GM18511 (cell line): Measurements from ENCODE around the gene SLC24A3.

Experiments used
- ATAC-seq: cut with Tn5 transposase; IDR thresholded peaks from one replicate; pipeline ENCODE4 v1.9.1; 2021; ENCODE audit warnings: mild to moderate bottlenecking, moderate library complexity; ENCODE audit not compliant: unreplicated experiment

SLC24A3 gene

DNA sequence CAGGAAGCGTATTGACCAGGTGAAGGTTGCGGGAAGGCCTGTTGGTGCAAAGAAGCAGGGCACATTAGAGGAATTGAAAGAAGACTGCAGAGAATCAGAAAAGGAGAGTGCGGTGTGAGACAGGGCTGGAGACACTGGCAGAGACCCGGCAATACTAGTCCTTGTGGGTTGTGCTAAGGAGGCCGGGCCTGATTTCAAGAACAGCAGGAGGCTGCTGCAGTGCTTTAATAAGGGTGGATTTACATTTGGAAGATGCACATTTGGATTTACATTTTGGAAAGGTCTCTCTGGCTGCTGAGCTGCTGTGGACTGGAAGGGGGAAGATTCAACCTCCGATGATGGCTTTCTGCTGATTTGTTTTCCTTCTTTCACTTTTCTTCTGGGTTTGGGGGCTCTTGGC is 167.8 kb downstream of the SLC24A3 start:
- no peak for ATAC-seq

DNA sequence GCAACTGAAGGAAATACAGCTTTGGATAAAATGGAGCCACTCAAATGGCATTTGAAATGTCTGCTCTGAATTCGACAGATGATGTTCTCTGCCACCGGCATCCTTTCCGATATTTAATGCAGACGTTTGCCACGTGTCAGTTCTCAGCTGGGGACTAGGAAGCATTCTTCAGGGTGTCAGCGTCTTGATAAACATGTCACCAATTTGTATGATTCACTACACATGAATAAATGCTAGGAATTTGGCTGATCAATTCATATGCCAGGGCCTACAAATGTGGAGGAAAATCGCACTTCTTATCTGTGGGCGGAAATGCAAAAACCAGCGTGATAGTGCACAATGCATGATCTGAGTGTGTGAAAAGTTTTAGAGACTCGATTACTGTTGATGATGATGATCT is 169.5 kb downstream of the SLC24A3 start:
- ATAC-seq = no peak

DNA sequence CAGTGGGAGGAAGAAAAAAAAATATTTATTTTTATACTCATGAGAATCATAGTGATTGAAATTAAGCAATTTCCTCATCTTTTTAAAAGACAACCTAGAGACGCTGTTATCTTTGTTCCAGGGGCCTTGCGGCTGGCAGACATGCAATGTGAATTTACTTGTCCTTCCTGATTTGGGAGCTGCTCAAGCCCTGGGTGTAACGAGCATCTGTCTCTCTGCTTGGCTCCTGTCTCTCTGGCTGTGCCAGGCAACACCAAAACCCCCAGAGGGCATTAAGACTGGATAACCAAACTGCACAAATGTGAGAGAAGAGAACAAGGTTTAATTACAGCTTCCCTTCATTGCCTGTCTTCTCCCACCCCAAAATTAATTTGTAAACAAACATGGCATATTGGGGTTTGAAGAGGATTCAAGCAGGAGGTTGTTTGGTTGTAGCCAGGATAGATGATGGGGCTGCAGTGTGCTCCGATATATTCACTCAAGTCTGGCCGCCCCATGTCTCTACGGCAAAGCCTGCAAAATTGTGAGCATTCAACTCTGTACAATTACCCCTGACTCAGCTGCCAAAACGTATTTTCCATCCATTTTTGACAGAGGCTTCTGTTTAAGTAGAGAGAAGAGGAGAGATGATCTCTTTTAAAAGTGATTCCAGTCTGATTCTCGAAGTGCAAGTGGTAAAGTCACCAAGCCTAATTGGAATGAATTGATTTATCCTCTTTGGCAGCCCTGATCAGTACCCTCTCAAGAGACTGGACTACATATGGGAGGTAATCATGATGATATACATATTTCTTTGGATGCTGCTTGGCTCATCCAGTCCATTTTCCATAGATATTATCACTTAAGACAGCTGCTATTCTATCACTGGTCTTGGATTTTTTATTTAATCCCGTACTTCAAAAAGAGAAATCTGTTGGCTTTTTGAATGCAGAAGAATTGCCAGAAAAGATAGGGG is 170.2 kb downstream of the SLC24A3 start:
- ATAC-seq = no peak

DNA sequence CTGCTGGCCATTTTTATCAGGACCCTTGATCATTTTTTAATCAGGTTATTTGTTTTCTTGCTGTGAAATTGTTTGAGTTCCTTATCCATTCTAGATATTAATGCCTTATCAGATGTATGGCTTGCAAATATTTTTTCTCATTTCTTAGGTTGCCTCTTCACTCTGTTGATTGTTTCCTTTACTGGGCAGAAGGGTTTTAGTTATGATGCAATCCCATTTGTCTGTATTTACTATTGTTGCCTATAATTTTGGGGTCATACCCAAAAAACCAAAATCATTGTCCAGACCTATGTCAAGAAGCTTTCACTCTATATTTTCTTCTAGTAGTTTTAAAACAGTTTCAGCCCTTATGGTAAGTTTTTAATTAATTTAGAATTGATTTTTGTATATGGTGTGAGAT is 172.5 kb downstream of the SLC24A3 start:
- ATAC-seq = no peak

DNA sequence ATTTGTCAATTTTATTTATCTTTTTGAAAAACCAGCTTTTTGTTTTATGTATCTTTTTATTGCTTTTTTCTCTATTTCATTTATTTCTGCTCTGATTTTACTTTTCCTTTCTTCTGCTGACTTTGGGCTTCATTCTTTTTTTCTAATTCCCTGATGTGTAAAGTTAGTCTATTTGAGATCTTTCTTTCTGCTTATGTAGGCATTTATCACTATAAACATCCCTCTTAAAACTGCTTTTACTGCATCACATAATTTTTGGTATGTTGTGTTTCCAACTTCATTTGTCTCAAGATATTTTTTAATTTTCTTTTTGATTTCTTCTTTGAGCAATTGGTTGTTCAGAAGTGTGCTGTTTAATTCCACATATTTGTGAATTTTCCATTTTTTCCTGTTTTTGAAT is 174.8 kb downstream of the SLC24A3 start:
- no peak for ATAC-seq

DNA sequence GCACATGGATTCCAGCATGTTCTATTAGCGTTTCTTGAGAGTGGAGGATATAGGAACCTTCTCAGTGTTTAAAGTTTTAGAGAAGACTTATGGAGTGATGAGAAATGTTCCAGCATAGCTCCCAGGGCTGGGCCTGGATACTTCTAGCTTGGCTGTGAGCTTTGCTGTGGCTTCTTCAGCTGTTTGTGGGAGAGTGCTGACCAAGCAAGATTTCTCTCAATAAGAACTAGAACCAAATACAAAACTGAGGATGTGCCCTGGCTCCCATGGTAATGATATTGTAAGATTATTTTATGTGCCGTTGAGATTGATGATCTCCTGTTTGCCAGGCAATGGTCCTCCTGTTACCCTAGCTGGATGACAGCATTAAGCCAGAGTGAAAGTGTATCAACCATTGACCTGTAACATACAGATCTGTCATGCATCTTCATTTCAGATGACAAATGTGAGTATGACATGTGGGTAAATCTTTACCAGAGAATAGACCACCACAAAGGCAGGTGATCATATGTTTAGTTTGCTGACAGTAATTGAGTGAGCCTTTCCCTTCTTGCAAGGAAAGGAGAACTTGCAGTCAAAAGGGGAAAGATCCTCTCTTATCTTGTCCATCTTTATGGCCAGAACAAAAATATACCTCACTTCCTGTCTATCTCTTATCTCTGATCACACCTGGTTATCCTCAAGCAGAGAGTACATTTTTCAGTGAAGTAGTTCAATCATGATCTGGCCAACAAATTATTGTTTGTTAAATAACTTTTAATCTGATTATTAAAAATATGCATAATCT is 180.1 kb downstream of the SLC24A3 start:
- no peak for ATAC-seq

DNA sequence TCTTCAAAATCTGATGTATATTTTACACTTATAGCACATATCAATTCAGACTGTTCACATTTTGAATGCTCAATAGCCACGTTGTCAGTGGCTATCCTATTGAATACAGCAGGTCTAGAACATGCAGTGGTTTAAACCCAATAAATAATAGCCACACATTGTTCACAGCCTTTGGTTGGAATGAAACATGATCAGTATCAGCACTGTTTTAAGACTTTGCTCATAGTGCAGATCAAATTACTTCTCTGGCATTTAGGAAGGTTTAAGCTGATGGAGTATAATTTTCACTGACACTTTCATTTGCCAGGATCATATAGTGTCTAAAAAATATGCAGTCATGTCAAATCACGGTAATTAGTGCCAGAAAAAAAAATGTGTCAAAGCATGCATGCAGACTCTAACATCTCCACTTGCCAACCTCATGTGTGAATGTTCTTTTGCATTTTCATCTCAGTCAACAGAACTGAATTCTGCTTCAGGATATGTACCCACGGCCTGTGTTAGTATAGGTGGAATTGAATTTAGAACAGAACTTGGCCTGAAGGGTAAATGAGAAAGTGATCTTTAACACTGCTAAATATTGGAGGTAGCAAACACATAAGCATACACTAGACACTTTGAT is 184.1 kb downstream of the SLC24A3 start:
- ATAC-seq = no peak

DNA sequence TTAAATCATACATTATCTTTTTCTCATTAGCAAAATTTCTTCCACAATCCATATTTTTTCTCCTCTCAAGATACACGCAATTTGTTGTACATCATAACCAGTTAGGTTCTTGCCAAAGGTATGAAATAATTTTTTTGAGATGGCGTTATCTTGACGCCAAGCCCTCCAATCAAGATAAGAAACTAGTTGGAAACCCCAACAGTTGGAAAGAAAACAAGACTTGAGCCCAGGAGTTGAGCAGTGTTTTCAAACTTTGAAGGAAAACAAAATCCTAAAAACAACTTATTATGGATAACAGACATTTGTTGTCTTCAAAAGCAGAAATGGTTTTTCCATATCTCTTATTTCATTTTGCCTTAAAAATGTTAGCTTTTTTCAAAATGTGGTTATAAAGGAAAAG is 184.8 kb downstream of the SLC24A3 start:
- no peak for ATAC-seq

DNA sequence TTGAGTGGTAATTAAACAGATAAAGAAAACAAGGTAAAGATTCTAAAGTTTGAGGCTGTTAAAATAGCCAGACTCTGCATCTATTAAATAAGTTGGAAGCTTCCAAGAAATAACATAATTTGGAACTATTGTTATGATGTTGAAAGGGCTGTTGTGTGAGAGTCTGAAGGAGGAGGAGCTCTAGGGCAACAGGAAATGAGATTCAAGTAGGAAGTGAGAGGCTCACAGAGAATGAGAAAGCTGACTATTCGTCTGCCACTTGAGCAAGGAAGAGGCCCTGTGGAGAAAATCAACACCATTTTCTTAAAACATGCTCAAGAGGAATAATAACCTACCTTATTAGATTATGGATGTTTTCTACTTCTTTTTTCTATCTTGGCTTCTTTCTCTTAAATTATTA is 185.2 kb downstream of the SLC24A3 start:
- ATAC-seq = no peak

DNA sequence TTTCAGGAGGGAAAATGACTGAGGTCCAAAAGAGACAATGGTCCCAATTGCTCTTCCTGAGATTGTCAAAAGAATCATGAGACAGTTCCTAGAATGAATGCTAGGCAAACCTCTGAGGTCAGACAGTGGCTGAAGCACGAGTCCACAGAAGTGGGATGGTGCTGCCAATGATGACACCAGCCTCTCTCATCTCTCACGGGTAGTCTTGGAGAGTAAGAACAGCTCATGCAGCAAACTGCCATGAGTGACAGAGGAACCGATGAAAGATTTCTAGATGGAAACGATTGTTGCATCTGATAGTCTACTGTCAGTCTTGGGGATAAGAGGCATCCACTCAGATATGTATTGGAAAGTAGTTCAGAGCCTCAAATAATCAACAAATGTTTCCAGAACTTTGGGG is 188.7 kb downstream of the SLC24A3 start:
- no peak for ATAC-seq

DNA sequence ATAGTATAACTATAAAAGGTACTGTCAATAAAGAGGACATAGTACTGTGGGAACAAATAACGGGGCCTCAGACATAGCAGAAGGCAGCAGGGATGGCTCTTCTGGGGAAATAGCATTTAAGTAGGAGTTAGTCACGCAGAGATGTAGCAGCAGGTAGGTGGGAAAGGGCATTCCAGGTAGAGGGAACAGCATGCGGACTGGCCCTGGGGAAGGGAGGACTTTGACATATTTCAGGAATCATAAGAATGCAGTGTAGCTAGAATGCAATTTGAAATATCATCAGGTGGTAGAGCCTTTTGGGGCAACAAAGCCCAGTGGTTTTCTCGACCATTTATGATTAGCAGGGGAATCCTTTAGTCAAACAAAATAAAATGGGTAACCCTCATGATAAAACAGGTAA is 191.1 kb downstream of the SLC24A3 start:
- ATAC-seq = no peak

DNA sequence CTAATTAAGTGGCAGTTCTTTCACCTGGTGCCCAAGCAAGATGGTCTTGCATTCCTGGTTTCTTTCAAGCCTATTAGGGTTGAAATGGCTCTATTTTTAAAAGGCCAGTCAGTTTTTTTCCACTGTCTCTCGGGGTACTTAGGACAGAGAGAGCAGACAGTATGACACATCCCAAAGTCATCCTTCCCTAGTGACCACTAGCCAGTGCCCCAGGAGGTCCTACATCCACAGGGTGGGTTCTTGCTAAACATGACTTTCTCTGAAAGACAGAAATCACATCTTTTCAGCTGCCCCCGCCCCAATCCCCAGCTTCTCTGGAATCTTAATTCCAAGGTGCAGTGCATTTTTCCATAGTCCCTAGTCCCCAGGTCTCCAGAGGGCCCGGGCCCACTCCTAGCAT is 192.4 kb downstream of the SLC24A3 start:
- ATAC-seq = no peak

DNA sequence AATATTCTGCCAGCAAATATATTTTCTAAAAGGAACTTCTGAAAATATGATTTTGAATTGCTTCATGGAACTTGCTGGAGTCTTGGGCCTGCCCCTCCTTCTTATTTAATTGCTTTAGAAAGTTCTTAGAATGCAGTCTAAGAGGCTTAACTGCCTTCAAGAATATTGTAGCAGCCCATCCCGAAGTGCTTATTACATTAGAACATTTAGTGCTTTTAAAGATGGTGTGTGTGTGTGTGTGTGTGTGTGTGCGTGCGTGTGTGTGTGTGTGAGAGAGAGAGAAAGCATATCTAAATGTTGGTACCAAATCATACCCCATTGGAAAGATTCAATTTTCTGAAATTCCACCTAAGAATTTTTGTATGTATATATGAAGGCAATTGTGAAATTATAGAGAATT is 193.5 kb downstream of the SLC24A3 start:
- no peak for ATAC-seq

DNA sequence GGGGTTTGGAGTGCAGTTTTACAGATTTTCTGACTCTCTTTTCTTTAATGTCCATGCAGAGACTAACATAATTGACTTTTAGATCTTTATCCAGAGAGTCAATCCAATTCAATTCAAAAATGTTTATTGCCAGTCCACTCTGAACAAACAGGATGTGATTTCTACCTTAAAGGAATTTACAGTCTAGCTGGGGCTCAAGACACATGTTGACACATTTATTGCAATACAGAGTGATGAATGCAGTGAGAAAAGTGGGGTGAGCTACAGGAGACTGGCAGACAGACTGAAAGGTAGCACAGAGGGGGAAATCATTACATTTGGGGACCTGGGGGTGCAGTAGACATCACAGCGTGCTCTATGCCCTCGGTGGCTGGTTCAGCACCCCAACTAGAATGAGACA is 193.9 kb downstream of the SLC24A3 start:
- ATAC-seq = no peak

DNA sequence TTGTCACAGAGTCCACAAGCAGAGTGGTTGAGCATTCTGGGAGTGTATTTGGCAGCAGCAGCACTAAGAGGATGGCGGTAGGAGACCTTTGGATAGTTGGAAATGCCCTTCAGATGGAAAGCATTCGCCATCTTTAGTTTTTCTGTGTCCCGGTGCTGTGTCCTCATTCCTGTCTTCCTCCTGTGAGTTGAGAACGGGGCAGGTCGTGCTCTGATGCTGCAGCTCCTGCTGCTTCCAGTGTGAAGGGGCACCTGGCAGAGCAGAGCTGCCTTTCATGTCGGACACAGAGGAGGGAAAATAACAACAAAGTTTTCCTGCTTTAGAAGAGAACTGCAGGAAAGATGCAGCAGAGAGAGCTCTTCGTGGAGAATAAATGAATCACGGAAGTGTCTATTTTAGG is 194.8 kb downstream of the SLC24A3 start:
- no peak for ATAC-seq

DNA sequence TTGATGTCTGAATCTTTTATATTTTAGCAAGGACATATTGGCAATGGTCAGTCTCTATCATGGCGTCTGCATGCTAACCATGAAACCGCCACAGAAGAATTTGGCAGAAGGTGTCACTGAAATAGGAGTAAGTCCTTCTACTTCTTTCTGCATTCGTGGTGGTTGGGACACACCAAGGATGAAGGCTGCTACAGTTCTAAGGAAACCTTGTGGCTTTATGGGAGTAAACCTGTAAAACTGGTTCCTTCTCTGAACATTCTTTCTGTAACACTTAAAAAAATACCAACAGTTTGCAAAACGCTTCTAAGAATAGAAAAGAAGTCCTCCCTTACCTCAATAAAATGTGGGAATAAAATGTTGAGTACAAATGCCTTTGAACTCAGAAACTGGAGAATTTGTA is 195.3 kb downstream of the SLC24A3 start:
- no peak for ATAC-seq

DNA sequence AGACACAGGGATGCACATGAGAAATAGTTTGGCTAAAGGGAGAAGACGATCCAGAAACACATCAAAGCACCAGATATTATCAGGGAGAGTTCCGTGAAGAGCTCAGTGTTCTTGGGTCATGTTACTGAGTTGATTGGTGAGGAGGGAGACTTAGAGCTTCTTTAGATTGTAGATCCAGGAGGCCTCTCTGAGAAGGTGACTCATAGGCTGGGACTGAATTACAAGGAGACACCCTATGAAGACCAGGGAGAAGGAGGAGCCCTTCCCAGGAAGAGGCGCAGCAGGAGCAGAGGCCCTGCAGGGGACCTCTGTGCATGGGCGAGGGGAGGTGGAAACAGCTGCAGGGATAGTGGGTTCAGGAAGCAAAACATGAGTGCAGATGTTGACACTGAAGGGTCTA is 196.5 kb downstream of the SLC24A3 start:
- no peak for ATAC-seq

DNA sequence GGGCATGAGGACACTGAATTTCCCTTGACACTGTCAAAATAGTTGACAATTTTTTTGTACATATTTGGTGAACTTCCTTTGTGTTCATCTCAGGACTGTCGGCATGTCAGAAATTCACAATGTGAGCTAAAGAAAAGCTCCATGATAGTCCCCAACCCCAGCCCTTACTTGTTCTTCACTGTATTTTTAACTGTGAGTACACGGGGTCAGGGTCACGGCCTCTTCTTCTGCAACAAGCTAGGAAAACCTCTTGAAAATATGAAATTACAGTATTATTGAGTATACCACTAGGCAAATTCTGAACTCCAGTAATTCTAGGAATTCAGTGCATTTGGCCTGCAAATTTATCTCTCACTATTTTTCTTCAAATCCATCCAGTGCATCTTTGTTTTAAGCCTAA is 199.4 kb downstream of the SLC24A3 start:
- no peak for ATAC-seq

DNA sequence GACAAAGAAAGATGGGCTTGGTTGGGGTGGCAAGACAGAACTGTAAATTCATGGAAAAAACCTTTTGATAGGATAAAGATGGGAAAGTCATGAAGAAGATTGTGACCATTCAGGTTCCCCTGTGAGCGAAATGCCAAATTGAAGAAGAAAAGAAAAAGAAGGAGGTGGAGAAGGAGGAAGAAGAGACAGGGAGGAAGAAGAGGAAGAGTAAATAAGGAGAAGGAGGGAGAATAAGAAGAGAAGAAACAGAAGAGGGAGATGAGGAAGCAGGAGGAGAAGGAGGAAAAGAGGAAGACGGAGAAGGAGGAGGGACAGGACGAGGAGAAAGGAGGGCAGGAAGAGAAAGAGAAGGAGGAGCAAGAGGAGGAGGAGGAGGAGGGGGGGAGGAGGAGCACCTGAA is 199.8 kb downstream of the SLC24A3 start:
- no peak for ATAC-seq

DNA sequence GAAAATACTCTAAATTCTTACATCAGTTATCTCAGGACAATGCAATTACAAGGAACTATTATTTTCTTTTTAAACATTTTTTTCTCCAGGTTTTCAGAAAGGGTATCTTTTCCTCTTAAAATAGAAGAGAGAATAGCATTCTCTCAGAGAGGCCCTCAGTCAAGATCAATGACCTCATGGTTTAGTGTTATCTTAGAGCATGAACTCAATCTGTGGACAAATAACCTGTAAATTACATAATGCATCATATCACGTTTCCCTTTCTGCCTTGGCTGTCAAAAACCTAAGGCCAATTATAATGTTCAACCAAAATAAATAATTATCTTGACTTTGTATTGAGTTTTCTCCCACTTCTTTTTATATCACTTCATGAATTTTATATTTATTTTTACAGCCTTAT is 202.2 kb downstream of the SLC24A3 start:
- ATAC-seq = no peak

DNA sequence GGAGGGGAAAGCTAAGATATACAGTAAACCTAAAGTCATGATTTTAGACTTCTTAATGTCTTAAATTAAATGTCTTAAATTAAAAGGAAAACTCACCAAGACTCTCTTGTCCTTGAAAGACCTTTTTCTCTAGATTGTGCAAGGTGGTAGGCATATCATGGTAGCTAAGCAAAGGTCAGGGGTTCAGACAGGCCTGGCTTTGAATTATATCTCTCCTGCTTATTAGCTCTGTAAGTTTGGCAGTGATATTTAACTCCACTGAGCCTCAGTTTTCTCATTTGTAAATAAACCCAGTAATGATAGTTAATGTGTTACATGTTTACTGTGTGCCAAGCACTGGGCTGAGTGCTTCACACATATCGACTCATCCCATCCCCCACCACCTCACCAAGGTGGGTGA is 203.3 kb downstream of the SLC24A3 start:
- ATAC-seq = no peak

DNA sequence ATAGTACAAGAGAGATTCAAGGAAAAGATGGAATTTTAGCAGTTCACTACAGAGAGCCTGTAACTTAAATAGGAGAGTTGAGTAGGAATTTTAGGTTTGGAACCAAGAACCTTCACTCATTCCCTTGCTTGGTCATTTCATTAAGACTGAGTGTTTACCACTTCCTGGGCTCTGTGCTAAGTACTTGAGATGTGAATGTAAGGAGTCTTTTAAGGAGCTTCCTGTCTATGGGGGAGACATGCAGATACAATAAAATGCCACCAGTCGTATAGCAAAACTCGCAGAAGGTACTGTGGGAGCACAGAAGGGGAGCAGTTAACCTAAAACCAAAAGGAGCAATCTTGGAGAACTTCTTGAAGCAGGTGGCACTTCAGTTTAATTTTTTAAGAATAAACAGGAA is 204.2 kb downstream of the SLC24A3 start:
- ATAC-seq = no peak
